Neural cell (in vitro differentiated cells): ENCODE measurements around the gene VIPR1. TPM values are rescaled to one million over a fixed set of nuclear protein-coding genes. Genes with fewer than 3 reads are reported as not detected.

Experiments used
- H2AFZ ChIP-seq: fragments of 200-600, 300-800 bp; sonication (generic), shearing (Covaris generic); 2 replicates; pipeline ENCODE4 v1.6.0; 2014; ENCODE audit warnings: low read depth, mild to moderate bottlenecking, antibody characterized with exemption, low read length, moderate library complexity
- H3F3A ChIP-seq: fragments of 200-600 bp; shearing (Covaris generic); 2 replicates; pipeline ENCODE4 v1.6.1; 2016; ENCODE audit warnings: mild to moderate bottlenecking, moderate library complexity, mixed read lengths, antibody characterized with exemption, low read length; ENCODE audit not compliant: insufficient read depth, poor library complexity, severe bottlenecking
- H3K27ac ChIP-seq: fragments of 200-600, 300-800 bp; sonication (generic), shearing (Covaris generic); 2 replicates; pipeline ENCODE4 v1.5.1; 2014; ENCODE audit warnings: mild to moderate bottlenecking, low read length, moderate library complexity
- H3K27me3 ChIP-seq: fragments of 300-800, 200-600 bp; sonication (generic), shearing (Covaris generic); 2 replicates; pipeline ENCODE4 v1.6.0; 2014; ENCODE audit warnings: mild to moderate bottlenecking, low read depth, low read length, moderate library complexity; ENCODE audit not compliant: insufficient read depth
- H3K36me3 ChIP-seq: fragments of 300-800, 200-600 bp; sonication (generic), shearing (Covaris generic); 2 replicates; pipeline ENCODE4 v1.5.1; 2014; ENCODE audit warnings: mild to moderate bottlenecking, antibody characterized with exemption, low read length, moderate library complexity; ENCODE audit not compliant: insufficient read depth
- H3K4me2 ChIP-seq: fragments of 300-800, 200-600 bp; sonication (generic), shearing (Covaris generic); 2 replicates; pipeline ENCODE4 v1.6.0; 2014; ENCODE audit warnings: mild to moderate bottlenecking, low read length
- H3K4me3 ChIP-seq: fragments of 300-800, 200-600 bp; sonication (generic), shearing (Covaris generic); 2 replicates; pipeline ENCODE4 v1.5.1; 2014; ENCODE audit warnings: mild to moderate bottlenecking, low read length, moderate library complexity
- H3K79me2 ChIP-seq: fragments of 200-600 bp; shearing (Covaris generic); replicated peaks from 2 replicates; pipeline ENCODE4 v1.6.0; 2014; ENCODE audit warnings: mild to moderate bottlenecking, low read length, moderate library complexity; ENCODE audit not compliant: insufficient read depth
- H3K9ac ChIP-seq: fragments of 300-800, 200-600 bp; sonication (generic), shearing (Covaris generic); 2 replicates; pipeline ENCODE4 v1.6.1; 2016; ENCODE audit warnings: mild to moderate bottlenecking, low read length, mixed read lengths
- H3K9me2 ChIP-seq: fragments of 200-600 bp; shearing (Covaris generic); 2 replicates; pipeline ENCODE4 v1.6.1; 2016; ENCODE audit warnings: mild to moderate bottlenecking, low read length, mixed read lengths; ENCODE audit not compliant: insufficient read depth
- H3K9me3 ChIP-seq: fragments of 200-600, 300-800 bp; sonication (generic), shearing (Covaris generic); 2 replicates; pipeline ENCODE4 v1.6.1; 2016; ENCODE audit warnings: mild to moderate bottlenecking, mixed run types, low read length, moderate library complexity, mixed read lengths
- H4K20me1 ChIP-seq: fragments of 200-600 bp; shearing (Covaris generic); 2 replicates; pipeline ENCODE4 v1.6.1; 2016; ENCODE audit warnings: mild to moderate bottlenecking, mixed run types; ENCODE audit not compliant: insufficient read depth
- EP300 ChIP-seq: fragments of 450-650 bp; conservative IDR thresholded peaks from 2 replicates; pipeline ENCODE4 v1.6.1; 2014; ENCODE audit warnings: antibody characterized with exemption, mild to moderate bottlenecking, moderate library complexity; ENCODE audit not compliant: poor library complexity, severe bottlenecking
- EZH2 ChIP-seq: fragments of 200-600, 300-800 bp; shearing (Covaris generic), sonication (generic); IDR thresholded peaks from 2 replicates; pipeline ENCODE4 v1.6.1; 2014; ENCODE audit warnings: antibody characterized with exemption, low read length, borderline replicate concordance, mild to moderate bottlenecking; ENCODE audit not compliant: insufficient read depth, poor library complexity, severe bottlenecking
- MXI1 ChIP-seq: fragments of 450-650 bp; conservative IDR thresholded peaks from 2 replicates; pipeline ENCODE4 v1.6.1; 2014; ENCODE audit warnings: antibody characterized with exemption, mild to moderate bottlenecking; ENCODE audit not compliant: poor library complexity, severe bottlenecking
- POLR2AphosphoS5 ChIP-seq: IDR thresholded peaks from 2 replicates; pipeline ENCODE4 v1.6.1; 2012
- RAD21 ChIP-seq: fragments of 450-650 bp; conservative IDR thresholded peaks from 2 replicates; pipeline ENCODE4 v1.6.1; 2014; ENCODE audit warnings: antibody characterized with exemption, mild to moderate bottlenecking, moderate library complexity
- SMC3 ChIP-seq: fragments of 450-650 bp; conservative IDR thresholded peaks from 2 replicates; pipeline ENCODE4 v1.6.1; 2014; ENCODE audit warnings: antibody characterized with exemption, mild to moderate bottlenecking, moderate library complexity; ENCODE audit not compliant: poor library complexity
- TAF1 ChIP-seq: IDR thresholded peaks from 2 replicates; pipeline ENCODE4 v1.6.1; 2012; ENCODE audit warnings: low read depth
- polyA plus RNA-seq: library from polyadenylated mRNA; depleted of rRNA; stranded (reverse); fragments of >200 nt; gene quantifications from 2 replicates; pipeline ENCODE4 v1.2.3, GENCODE V29; 2014
- TF ChIP-seq, protein P1 (sequence below): fragments of 450-650 bp; IDR thresholded peaks from 2 replicates; pipeline ENCODE4 v1.5.1; 2014; ENCODE audit warnings: antibody characterized with exemption, mild to moderate bottlenecking, moderate library complexity; ENCODE audit not compliant: poor library complexity, severe bottlenecking
- TF ChIP-seq, protein P2 (sequence below): IDR thresholded peaks from 2 replicates; pipeline ENCODE4 v1.6.1; 2012; ENCODE audit warnings: borderline replicate concordance

VIPR1 gene
- polyA plus RNA-seq, 1 donor from 2014 or later, result 1.6 TPM

- Histone ChIP-seq H3K9me2 (no peaks in the 10 kb centered on the region), H4K20me1 (no peaks in the 10 kb centered on the region), H3K4me2 (no peak overlapping the region), H3K27ac (no peak overlapping the region), H3K9me3 (no peaks in the 10 kb centered on the region), H3K9ac (no peak overlapping the region), H3K27me3 (peaks cover under 1% of the 10 kb centered on the region), H3K79me2 (no peaks in the 10 kb centered on the region), H3F3A (no peaks in the 10 kb centered on the region), H3K36me3 (no peaks in the 10 kb centered on the region), H3K4me3 (no peak overlapping the region), H2AFZ (no peak overlapping the region)
- no peak for TF ChIP-seq POLR2AphosphoS5
Measured at GRCh38 chr3:42509111-42509510, 6.7 kb downstream of the VIPR1 start.

- Histone ChIP-seq H3K9ac (no peak overlapping the region), H3K27ac (no peak overlapping the region), H2AFZ (no peak overlapping the region), H3K4me3 (no peak overlapping the region), H3K27me3 (no peaks in the 10 kb centered on the region), H3F3A (no peaks in the 10 kb centered on the region), H3K36me3 (no peaks in the 10 kb centered on the region), H4K20me1 (no peaks in the 10 kb centered on the region), H3K79me2 (no peaks in the 10 kb centered on the region), H3K4me2 (no peak overlapping the region), H3K9me2 (no peaks in the 10 kb centered on the region), H3K9me3 (no peaks in the 10 kb centered on the region)
- TF ChIP-seq RAD21 (no peak), MXI1 (no peak), EZH2 (no peak), TAF1 (no peak), EP300 (no peak), POLR2AphosphoS5 (no peak), SMC3 (no peak)
- TF ChIP-seq, protein P1, sequence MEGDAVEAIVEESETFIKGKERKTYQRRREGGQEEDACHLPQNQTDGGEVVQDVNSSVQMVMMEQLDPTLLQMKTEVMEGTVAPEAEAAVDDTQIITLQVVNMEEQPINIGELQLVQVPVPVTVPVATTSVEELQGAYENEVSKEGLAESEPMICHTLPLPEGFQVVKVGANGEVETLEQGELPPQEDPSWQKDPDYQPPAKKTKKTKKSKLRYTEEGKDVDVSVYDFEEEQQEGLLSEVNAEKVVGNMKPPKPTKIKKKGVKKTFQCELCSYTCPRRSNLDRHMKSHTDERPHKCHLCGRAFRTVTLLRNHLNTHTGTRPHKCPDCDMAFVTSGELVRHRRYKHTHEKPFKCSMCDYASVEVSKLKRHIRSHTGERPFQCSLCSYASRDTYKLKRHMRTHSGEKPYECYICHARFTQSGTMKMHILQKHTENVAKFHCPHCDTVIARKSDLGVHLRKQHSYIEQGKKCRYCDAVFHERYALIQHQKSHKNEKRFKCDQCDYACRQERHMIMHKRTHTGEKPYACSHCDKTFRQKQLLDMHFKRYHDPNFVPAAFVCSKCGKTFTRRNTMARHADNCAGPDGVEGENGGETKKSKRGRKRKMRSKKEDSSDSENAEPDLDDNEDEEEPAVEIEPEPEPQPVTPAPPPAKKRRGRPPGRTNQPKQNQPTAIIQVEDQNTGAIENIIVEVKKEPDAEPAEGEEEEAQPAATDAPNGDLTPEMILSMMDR, result no peak
- TF ChIP-seq, protein P2, sequence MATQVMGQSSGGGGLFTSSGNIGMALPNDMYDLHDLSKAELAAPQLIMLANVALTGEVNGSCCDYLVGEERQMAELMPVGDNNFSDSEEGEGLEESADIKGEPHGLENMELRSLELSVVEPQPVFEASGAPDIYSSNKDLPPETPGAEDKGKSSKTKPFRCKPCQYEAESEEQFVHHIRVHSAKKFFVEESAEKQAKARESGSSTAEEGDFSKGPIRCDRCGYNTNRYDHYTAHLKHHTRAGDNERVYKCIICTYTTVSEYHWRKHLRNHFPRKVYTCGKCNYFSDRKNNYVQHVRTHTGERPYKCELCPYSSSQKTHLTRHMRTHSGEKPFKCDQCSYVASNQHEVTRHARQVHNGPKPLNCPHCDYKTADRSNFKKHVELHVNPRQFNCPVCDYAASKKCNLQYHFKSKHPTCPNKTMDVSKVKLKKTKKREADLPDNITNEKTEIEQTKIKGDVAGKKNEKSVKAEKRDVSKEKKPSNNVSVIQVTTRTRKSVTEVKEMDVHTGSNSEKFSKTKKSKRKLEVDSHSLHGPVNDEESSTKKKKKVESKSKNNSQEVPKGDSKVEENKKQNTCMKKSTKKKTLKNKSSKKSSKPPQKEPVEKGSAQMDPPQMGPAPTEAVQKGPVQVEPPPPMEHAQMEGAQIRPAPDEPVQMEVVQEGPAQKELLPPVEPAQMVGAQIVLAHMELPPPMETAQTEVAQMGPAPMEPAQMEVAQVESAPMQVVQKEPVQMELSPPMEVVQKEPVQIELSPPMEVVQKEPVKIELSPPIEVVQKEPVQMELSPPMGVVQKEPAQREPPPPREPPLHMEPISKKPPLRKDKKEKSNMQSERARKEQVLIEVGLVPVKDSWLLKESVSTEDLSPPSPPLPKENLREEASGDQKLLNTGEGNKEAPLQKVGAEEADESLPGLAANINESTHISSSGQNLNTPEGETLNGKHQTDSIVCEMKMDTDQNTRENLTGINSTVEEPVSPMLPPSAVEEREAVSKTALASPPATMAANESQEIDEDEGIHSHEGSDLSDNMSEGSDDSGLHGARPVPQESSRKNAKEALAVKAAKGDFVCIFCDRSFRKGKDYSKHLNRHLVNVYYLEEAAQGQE, result no peak
Measured at GRCh38 chr3:42510325-42510724, 7.9 kb downstream of the VIPR1 start.

GRCh38 chr3:42511201-42511600, 8.8 kb downstream of the VIPR1 start:
- H3K79me2 ChIP-seq, result no peaks in the 10 kb centered on the region
- no peak overlapping the region for H3K4me3 ChIP-seq
- no peak for TF ChIP-seq TAF1
- no peak overlapping the region for H3K9ac ChIP-seq
- no peaks in the 10 kb centered on the region for H3K36me3 ChIP-seq
- no peak overlapping the region for H3K27ac ChIP-seq
- H2AFZ ChIP-seq, result no peak overlapping the region
- H3K9me2 ChIP-seq, result no peaks in the 10 kb centered on the region
- no peaks in the 10 kb centered on the region for H3K9me3 ChIP-seq
- H3F3A ChIP-seq, result no peaks in the 10 kb centered on the region
- no peaks in the 10 kb centered on the region for H4K20me1 ChIP-seq
- H3K27me3 ChIP-seq, result no peaks in the 10 kb centered on the region
- H3K4me2 ChIP-seq, result no peak overlapping the region
